GM21723 (cell line): ENCODE measurements around the gene AGO3.
"Not testable (repeated sequence)": the region's sequence is repeated elsewhere in the genome, so short reads cannot be mapped to it uniquely, and the experiment has no call there.

Experiments
- ATAC-seq: cut with Tn5 transposase; IDR thresholded peaks from one replicate; pipeline ENCODE4 v1.9.1; 2021; ENCODE audit warnings: mild to moderate bottlenecking, moderate library complexity; ENCODE audit not compliant: unreplicated experiment

Gene AGO3

GRCh38 chr1:36006941-36007500 lies 76.1 kb downstream of the AGO3 start:
- ATAC-seq = no peak

- ATAC-seq = no peak
Observed at GRCh38 chr1:36007741-36008140, 76.8 kb downstream of the AGO3 start.

GRCh38 chr1:36008546-36009197 lies 77.8 kb downstream of the AGO3 start:
- ATAC-seq = no peak

GRCh38 chr1:36014722-36015220 lies 83.9 kb downstream of the AGO3 start:
- ATAC-seq = no peak

GRCh38 chr1:36016686-36017085 lies 85.8 kb downstream of the AGO3 start:
- ATAC-seq = no peak

GRCh38 chr1:36023098-36023769 lies 92.3 kb downstream of the AGO3 start:
- ATAC-seq = no peak

DNA sequence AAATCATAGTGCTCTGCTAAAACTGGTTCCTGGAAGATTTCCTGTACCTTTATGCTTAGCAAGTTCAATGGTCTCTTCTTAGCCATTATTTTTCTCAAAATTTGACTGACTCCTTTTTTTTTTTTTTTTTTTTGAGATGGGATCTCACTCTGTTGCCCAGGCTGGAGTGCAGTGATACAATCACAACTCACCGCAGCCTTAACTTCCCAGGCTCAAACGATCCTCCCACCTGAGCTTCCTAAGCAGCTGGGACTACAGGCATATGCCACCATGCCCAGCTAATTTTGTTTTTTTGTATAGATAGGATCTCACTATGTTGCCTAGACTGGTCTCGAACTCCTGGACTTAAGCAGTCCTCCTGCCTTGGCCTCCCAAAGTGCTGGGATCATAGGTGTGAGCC lies 93.1 kb downstream of the AGO3 start:
- not testable (repeated sequence) for ATAC-seq

DNA sequence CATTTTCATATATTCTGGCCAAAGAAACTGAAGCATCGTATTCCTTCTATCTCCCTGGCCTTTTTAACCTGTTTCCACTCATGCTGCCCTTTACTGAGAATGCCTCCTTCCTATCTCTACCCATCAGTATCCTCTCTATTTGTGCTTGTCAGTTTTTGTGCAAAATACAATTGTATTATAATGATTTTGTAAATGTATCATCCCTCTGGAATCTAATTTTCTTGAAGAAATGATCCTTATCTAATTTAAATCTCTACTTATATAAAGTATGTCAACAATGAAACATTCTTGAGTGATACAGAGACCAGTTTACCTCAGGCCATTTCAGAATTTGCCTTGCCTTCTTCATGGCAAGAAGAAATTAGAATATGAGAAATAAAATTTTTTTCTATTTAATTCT lies 93.9 kb downstream of the AGO3 start:
- ATAC-seq = no peak

- ATAC-seq = no peak
Observed at GRCh38 chr1:36027766-36028165, 96.9 kb downstream of the AGO3 start.

- no peak for ATAC-seq
Observed at GRCh38 chr1:36031441-36031840, 100.5 kb downstream of the AGO3 start.

DNA sequence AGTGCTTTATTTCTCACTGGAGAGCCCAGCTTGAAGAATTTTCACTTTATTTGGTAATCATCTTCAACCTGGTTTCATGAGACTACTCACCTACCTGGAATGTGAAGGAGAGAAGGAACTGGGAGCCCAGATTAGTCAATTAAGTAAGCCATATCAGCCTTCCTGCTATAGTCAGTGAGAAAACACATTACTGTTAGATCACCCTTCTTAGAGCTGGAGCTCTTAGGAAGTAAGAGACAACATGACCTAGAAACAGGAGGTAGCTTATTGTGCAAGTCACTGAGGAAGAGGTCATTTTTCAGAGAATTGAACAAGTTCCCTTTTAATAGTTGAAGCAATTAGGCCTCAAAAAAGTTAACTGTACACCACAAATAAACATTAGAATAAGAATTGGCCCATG lies 103.8 kb downstream of the AGO3 start:
- no peak for ATAC-seq

GRCh38 chr1:36035154-36035553 lies 104.2 kb downstream of the AGO3 start:
- ATAC-seq = no peak

DNA sequence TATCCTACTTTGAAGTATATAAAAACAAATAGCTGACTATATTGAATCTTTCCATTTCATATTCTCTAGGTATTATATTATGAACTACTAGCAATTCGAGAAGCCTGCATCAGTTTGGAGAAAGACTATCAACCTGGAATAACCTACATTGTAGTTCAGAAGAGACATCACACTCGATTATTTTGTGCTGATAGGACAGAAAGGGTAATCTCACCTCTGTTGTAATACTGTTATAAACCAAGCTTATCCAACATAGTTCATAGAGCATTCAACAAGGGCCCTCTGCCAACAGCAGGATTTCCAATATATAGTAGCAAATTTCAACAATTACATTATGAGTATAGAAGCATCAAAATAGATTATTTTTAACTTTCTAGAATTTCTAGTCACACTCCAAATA lies 109.3 kb downstream of the AGO3 start:
- no peak for ATAC-seq

- no peak for ATAC-seq
Observed at GRCh38 chr1:36051821-36052220, 120.9 kb downstream of the AGO3 start.

GRCh38 chr1:36053978-36054377 lies 123.1 kb downstream of the AGO3 start:
- ATAC-seq = no peak

- no peak for ATAC-seq
Observed at GRCh38 chr1:36055706-36056105, 124.8 kb downstream of the AGO3 start.

GRCh38 chr1:36062315-36062714 lies 131.4 kb downstream of the AGO3 start:
- ATAC-seq = no peak

DNA sequence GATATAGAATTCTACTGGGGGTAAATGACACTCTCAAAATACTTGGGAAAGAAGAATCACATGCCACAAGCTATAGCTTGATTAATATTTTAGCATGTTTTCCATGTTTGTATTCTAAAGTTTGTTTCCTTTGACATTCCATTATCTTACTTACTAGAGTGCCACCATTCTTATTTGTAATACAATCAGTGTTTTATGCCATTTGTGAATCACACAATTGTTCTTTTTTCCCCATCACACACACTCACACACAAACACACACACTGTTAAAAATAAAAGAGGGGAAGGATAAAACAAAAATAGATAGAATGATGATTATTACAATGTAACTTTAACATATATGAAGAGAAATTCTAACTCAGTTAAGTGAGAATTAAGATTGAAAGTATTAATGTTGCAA lies 137.0 kb downstream of the AGO3 start:
- ATAC-seq = no peak

GRCh38 chr1:36068866-36069265 lies 138.0 kb downstream of the AGO3 start:
- ATAC-seq = no peak

- no peak for ATAC-seq
Observed at GRCh38 chr1:36070349-36070748, 139.4 kb downstream of the AGO3 start.

- ATAC-seq = no peak
Observed at GRCh38 chr1:36076979-36077573, 146.2 kb downstream of the AGO3 start.

- ATAC-seq = no peak
Observed at GRCh38 chr1:36080236-36080635, 149.3 kb downstream of the AGO3 start.
